GM19463 (cell line): Measurements from ENCODE around the gene UBE2G1.

Experiments used
- ATAC-seq: cut with Tn5 transposase; IDR thresholded peaks from one replicate; pipeline ENCODE4 v1.9.1; 2021; ENCODE audit warnings: mild to moderate bottlenecking, moderate library complexity; ENCODE audit not compliant: unreplicated experiment

Gene UBE2G1

GRCh38 chr17:4309897-4310296, 56.6 kb downstream of the UBE2G1 start:
- ATAC-seq: no peak

- no peak for ATAC-seq
Measured at GRCh38 chr17:4307179-4307930, 59.1 kb downstream of the UBE2G1 start.

GRCh38 chr17:4305224-4305623, 61.3 kb downstream of the UBE2G1 start:
- ATAC-seq: no peak

- ATAC-seq: no peak
Measured at GRCh38 chr17:4304417-4305027, 62.0 kb downstream of the UBE2G1 start.

GRCh38 chr17:4301066-4301465, 65.4 kb downstream of the UBE2G1 start:
- ATAC-seq: no peak

GRCh38 chr17:4297351-4297750, 69.1 kb downstream of the UBE2G1 start:
- no peak for ATAC-seq

GRCh38 chr17:4295686-4296085, 70.8 kb downstream of the UBE2G1 start:
- ATAC-seq: no peak

GRCh38 chr17:4293572-4293971, 72.9 kb downstream of the UBE2G1 start:
- ATAC-seq: no peak

GRCh38 chr17:4287710-4288109, 78.8 kb downstream of the UBE2G1 start:
- no peak for ATAC-seq

GRCh38 chr17:4276514-4276913, 90.0 kb downstream of the UBE2G1 start:
- no peak for ATAC-seq

GRCh38 chr17:4272972-4273368, 93.5 kb downstream of the UBE2G1 start:
- no peak for ATAC-seq

GRCh38 chr17:4272213-4272971, 94.1 kb downstream of the UBE2G1 start:
- ATAC-seq: no peak

- ATAC-seq: no peak
Measured at GRCh38 chr17:4270736-4271135, 95.7 kb downstream of the UBE2G1 start.

GRCh38 chr17:4269915-4270314, 96.6 kb downstream of the UBE2G1 start:
- no peak for ATAC-seq

- ATAC-seq: no peak
Measured at GRCh38 chr17:4267402-4267801, 99.1 kb downstream of the UBE2G1 start.

- no peak for ATAC-seq
Measured at GRCh38 chr17:4266550-4266949, 99.9 kb downstream of the UBE2G1 start.

GRCh38 chr17:4263282-4264215, 102.9 kb downstream of the UBE2G1 start, which contains the start of gene ANKFY1:
Gene ANKFY1 (minus strand): TSS chr17:4263979. CDS start chr17:4263941, 38 bp downstream.
- ATAC-seq: peak; percentile 90

GRCh38 chr17:4262703-4263102, 103.8 kb downstream of the UBE2G1 start:
- no peak for ATAC-seq

- ATAC-seq: no peak
Measured at GRCh38 chr17:4261452-4261851, 105.0 kb downstream of the UBE2G1 start.

- ATAC-seq: no peak
Measured at GRCh38 chr17:4258867-4259266, 107.6 kb downstream of the UBE2G1 start.

GRCh38 chr17:4256952-4257351, 109.5 kb downstream of the UBE2G1 start:
- ATAC-seq: no peak
